Activated CD8-positive, alpha-beta memory T cell treated with anti-CD3 and anti-CD28 coated beads, Interleukin-2, amount 50 U/mL, for 1 hour (primary cell): Measurements from ENCODE around the gene FKBP1B.
"Not testable (repeated sequence)": the region's sequence is repeated elsewhere in the genome, so short reads cannot be mapped to it uniquely, and the experiment has no call there.

ENCODE experiments used
- DNase-seq: peaks from one replicate; pipeline ENCODE4 v3.0.0-alpha.2; 2020; ENCODE audit errors: extremely low read depth

Gene FKBP1B

DNA sequence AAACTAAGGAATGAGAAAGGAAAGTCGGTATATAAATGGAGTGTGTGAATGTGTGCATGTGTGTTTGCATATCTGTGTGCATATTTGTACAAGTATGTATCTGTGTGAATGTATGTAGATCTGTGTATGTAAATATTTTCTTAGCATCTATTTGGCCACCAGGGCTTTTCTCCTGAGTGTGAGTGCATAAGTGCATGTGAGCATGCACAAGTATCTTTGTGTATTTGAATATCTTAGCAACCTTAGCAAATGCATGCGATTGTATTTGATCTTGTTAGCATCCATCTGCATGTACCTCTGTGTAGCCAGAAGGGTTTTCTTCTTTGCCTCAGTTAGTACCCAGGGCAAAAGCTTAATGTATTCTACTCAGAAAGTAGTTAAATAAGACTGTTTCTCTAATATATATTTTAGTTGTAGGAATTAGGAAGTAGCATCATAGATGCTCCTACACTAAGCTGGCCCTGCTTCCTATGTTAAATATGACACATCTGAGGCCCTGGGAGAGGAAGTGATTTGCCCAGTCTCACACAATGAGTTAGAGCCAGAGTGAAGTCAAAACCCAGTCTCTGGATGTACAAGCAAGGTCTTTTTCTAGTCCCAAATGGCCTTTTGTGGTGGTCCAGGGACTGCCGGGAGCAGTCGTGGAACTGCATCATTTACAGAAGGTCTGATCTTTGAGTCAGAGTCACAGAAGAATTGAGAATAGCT lies 9.2 kb downstream of the FKBP1B start:
- DNase-seq, result no peak

DNA sequence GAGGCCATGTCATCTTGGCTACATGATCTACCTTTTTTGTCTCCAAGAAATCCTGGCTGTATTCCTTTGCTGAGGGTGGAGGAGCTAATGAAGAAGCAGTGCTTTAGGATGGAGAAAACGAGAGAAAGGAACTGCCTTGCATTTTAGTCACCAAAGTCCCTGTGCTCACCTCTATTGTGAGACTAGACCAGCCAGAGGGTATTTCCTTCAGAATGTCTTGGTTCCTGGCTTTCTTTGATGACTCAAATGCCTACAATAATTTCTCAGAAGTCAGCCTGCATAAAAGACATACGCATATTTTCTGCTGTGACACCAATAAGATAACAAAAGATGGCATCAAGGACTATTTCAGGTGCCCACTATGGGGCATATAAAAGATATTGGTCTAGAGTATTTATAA lies 15.8 kb downstream of the FKBP1B start:
- DNase-seq, result no peak

DNA sequence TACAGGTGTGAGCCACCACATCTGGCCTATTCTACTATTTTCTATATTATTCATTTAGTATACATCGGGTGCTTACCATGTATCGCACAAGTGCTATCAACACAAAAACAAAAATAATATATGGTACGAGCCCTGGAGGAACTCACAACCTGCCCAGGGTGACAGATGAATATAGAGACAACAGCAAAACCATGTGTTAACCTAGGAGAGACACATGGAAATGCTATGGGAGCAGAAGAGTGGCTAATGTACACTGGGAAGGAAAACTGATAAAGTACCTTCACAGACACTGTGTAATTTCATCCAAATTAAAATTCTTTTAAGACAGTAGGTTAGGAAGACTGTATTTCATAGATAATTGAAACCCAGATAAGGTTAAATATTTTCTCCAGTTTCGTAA lies 22.7 kb downstream of the FKBP1B start:
- no peak for DNase-seq

DNA sequence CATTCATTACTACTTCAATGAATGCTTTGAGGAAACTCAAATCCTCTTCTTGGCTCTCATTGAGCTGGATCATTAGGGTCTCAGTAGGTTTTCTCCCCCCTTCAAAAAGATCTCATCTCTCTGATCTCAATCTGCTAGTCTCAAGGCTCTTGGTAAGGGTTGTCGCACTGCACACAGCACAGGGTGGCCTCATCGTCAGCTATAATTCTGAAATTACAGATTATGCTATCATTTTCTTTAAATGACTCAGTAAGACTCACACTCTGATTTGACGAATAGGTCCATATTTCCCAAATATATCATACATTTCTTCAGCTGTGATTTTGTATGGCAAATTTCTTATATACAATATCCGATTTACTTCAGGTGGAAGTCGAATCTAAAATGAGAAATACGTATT lies 24.3 kb downstream of the FKBP1B start:
- no peak for DNase-seq

DNA sequence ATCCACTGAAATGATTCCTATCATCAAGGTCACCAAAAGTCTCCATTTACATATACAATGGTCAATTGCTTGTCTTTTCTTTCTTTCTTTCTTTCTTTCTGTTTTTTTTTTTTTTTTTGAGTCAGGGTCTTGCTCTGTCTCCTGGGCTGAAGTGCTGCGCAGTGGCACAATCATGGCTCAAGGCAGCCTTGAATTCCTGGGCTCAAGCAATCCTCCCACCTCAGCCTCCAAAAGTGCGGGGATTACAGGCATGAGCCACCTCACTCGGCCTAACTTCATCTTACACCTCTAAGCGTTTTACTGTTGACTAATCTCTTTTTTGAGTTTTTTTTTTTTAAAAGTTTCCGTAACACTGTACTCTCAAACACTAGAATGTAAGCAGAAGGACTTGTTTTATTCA lies 25.7 kb downstream of the FKBP1B start:
- DNase-seq, result no peak

DNA sequence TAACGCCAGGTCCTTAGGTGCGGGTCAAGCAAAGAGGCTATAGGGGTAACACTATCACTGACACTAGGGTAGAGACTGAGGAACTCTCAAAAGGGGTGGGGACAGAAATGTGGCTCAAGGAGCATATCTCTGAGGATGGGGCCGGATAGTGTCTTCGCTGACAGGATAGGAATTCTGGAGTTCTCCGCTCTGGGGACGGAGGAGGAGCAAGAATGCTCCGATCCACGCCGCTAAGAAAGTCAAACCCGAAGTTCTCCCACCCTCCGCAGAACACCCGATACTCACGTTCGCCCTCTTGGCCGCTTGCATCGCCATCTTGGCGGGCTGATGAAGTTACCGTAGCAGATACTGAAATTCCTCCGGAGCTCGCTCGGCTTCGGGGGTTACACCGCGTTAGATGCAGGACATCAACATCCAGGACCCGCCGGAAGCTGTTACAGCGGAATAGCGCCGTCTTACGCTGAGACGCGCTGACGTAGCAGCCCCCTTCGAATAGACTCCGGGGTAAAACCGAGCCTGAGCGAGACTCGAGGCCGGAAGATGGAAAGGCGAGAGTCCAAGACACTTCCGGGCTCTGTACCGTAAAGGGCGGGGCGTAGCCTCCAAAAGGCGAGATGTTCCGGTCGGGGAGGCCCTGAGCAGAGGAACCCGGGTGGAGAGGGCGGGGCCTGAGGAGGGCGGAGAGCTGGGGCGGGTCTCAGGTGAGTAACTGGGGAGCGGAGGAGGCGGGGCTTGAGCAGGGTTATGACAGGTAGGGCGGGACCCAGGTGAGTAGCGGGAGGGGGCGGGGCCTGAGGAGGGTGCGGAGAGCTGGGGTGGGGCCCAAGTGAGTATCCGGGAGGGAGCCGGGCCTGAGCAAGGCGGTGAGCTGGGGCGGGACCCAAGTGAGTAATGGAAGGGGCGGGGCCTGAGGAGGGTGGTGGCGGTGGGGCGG lies 26.6 kb downstream of the FKBP1B start, which contains the start of gene SF3B6:
TSS of gene SF3B6 (minus strand) at position 412 of the 934 bp plus-strand sequence. CDS start at position 315, 97 bp downstream.
- DNase-seq, result peak; percentile 99

DNA sequence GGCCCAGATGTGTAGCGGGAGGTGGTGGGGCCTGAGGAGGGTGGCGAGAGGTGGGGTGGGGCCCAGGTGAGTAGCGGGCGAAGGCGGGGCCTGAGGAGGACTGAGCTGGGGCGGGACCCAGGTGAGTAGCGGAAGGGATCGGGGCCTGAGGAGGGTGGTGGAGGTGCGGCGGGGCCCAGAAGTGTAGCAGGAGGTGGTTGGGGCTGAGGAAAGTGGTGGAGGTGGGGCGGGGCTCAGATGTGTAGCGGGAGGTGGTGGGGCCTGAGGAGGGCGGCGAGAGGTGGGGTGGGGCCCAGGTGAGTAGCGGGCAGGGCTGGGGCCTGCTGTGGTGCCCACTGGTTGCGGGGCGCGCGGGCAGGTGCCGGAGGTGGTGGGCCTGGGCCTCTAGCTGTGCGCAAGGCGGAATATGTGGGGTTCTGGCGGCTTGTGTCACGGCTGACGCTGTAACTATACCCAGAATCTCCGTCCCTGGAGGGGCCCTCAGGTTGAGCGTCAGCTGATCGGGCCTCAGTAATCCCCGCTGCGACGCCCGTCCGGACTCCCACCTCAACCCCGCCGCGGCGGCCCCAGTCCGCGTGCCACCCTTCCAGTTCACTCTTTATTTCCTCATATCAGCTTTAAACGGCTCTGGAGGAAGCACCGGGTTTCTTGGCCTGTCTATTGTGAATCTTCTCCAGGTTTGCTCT lies 27.5 kb downstream of the FKBP1B start:
- DNase-seq, result no peak

DNA sequence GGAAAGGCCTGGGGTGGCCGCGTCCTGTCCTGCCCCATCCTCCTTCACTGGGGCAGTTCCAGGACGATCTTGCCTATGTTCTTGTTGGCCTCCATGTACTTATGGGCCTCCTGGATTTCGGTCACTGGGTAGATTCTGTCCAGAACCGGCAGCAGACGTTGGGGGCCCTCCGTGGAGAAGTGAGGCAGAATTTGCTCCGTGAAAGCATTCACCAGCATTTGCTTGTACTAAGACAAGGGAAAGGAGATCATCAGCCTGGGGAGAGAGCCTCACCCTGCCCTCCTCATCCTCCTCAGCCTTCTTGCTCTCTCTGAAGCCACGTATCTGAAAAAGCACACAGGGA lies 28.0 kb downstream of the FKBP1B start:
- no peak for DNase-seq

DNA sequence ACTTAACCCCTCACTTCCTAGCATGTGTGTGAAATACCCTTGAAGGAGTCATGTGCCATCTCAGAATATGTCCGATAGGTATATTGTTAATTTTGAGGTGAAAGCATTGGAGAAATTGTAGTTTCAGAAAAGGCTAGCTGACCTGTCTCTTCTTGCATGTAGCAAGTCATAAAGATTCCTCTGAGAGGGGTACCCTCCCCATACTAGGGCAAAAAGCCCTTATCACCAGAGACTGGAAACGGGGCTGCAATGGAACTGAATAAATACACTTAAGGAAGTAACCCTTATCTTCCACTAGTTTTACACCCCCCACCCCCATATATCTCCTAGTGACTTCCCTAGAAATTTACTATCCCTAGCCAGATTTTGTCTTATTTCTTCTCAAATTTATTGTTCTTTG lies 28.3 kb downstream of the FKBP1B start:
- DNase-seq, result no peak

DNA sequence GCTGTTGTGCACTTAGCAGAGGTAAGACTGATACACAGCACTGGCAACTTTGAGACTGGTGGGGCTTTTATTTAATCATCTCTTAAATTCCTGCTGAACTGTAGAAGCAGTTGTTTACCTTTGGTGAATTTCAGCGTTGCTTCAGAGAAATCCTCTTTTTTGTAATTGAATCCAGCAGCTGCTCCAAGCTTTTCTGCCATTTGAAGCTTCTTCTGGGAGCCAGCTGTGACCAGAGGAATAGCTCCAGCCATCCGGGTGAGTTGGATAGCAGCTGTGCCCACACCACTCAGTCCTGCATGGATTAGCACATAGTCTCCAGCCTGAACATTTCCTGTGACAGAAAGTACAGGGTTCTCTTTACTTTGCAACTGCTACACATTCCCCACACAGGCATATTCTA lies 31.2 kb downstream of the FKBP1B start:
- DNase-seq, result no peak

DNA sequence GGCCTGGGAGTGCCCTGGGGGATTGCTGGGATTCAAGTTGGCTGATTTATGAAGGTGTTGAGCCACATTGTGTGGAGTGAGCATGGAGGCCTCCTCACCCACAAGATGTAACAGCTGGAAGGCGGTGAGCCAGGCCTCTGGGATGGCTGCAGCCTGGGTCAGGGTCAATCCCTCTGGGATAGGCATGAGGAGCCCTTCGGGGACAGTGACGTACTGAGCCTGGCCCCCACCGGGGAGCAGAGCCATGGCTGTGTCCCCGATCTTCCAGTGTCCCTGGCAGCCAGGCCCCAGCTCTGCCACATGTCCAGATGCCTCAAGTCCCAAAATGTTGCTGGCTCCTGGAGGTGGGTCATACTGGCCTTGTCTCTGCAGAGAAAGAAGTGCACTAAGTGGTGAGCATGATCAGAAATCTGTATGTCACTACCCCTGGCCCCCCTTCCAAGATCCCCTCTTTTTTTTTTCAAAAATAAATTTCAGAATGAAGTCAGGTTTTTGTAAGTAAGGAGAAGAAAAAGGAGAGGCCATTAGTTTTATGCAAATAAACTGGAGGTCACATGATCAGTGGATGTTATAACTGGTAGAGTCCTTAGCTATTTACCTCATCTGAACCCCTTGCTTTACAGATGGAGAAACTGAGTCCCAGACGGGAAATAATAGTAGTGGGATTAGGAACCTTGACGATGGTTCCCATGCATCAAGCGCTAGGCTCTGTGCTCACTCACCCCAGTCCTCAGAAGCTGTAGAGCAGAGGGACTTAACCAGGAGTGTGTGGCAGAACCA lies 33.4 kb downstream of the FKBP1B start:
- no peak for DNase-seq

DNA sequence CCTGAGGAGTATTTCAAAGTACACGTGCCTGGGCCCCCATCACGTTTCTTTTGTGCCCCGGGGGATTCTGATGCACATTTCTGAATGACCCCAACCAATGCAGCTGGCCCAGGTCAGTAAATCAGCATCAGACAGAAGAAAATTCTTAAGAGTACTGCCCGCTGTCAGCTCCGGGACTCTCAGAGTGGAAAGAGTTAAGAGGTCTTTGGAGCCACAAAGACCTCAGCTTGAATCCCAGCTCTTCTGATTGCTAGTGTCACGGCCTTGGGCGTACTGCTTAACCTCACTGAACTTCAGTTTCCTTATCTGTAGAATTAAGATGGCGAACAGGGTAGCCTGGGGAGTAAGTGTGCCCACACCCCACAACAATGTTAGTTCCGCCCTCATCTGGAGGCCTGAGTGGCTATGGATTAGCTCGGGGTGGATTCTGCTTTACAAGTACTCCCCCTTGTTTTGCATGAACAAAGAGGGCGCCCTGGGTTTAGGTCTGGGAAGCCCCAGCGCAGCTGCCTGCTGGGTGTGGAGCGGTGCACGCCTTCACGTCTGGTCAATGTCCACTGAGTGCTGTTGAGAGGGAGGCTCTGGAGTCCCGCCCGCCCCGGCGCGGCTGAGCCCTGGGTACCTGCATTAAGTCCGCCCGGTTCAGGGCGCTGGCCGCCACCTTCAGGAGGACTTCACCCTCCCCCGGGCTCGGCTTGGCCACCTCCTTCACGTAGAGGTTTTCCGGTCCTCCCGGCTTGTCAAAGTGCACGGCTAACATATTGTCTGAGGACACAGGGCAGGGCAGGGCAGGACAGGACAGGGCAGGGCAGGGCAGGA lies 34.2 kb downstream of the FKBP1B start:
- no peak for DNase-seq

DNA sequence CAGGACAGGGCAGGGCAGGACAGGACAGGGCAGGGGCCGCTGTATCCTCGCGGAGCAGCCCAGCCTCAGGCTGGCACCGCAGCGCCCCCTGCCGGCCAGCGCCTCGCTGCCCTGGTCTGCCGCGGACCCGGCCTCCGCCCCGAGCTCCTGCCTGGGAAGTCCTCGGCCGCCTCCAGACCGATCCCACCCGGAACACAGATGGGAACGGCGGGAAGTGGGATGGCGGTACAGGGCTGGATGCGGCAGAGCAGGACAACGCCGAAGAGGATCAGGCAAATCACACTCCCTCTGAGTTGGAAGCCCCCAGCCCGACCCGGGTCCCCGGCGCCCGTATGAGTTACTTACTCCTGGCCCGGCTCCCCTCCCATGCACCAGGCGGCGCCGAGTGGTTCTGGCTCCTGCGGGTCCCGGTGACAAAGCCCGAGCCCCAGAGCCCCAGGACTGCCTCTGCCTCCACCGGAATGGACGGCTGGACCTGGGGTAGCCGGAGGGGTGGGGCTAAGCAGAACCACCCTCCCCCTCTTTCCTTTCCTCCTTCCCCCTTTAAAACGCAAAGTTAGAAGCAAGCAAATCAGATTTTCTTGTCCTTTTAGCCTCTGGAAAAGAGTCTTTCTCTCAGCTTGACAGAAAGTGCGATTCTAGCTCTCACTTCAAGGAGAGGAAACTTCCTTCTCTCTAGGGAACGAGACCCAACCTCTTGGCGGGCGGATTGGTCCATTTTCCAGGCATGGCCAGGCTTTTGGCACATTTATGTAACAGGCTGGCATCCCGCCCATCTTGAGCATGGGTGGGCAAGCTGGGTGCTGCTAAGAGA lies 35.1 kb downstream of the FKBP1B start, which contains the start of gene TP53I3:
TSS of gene TP53I3 (minus strand) at position 449 of the 814 bp plus-strand sequence. CDS start 508 bp downstream, outside the sequence.
- DNase-seq, result no peak

DNA sequence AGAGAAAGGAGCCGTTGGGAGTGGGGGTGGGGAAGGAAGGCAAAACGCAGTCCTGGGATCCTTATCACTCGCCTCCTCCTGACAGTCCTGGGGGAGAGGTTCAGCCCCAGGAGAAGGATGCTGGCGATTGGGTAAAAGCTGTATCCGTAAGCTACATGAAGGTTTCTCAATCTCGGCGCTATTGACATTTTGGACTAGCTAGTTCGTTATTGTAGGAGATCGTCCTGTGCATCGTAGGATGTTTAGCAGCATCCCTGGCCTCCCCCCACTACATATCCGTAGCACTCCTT lies 35.6 kb downstream of the FKBP1B start:
- no peak for DNase-seq

DNA sequence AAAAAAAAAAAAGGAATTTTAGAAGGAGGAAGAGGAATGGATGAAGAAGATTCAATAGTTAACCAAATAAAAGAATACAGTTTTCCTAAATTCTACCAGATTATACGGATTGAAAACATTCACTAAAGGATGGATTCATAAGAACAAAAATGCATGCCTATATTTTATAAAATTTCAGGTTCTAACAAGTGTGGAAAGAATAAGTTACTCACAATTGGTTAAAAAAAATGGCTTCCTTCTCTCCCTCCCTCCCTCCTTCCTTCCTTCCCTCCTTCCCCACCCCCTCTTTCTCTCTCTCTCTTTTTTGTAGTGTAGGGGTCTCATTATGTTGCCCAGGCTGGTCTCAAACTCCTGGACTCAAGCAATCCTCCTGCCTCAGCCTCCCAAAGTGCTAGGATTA lies 36.7 kb downstream of the FKBP1B start:
- no peak for DNase-seq

DNA sequence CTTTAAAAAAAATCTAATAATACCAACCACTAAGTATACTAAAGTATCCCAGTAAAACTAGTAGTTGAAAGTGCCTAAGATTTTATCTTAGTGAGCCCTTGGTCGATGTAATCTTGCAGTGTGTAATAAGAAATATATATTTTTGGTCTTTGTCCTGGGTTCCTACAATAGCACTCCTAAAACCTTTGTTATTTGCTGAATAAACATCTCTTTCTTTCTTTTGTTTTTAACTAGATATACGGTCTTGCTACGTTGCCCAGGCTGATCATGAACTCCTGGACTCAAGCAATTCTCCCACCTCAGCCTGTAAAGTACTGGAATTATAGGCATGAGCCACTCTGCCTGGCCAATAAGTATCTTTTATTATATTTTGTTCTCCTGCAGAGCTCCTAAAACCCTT lies 37.5 kb downstream of the FKBP1B start:
- DNase-seq, result no peak

DNA sequence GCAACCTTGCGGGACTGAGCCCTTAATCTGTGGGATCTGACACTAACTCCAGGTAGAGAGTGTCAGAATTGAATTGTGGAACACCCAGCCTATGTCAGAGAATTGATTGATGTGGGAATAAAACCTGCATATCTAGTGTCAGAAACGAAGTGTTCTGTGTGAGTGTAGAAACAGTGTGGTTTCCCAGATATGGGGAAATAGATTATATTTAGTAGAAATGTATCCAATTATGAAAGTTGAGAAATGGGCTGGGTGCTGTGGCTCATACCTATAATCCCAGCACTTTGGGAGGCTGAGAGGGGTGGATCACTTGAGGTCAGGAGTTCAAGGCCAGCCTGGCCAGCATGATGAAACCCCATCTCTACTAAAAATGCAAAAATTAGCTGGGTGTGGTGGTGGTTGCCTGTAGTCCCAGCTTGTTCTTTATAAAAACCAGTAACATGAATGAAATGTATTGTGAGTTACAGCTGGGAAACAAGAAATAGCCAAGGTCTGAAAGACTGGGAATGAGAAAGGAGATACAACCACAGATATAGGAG lies 39.3 kb downstream of the FKBP1B start:
- DNase-seq, result no peak

DNA sequence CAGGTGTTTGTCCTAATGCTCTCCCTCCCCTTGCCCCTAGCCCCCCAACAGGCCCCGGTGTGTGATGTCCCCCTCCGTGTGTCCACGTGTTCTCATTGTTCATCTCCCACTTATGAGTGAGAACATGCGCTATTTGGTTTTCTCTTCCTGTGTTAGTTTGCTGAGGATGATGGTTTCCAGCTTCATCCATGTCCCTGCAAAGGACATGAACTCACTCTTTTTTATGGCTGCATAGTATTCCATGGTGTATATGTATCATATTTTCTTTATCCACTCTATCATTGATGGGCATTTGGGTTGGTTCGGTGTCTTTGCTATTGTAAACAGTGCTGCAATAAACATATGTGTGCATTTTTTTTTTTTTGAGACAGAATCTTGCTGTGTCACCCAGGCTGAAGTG lies 43.7 kb downstream of the FKBP1B start:
- DNase-seq, result not testable (repeated sequence)

DNA sequence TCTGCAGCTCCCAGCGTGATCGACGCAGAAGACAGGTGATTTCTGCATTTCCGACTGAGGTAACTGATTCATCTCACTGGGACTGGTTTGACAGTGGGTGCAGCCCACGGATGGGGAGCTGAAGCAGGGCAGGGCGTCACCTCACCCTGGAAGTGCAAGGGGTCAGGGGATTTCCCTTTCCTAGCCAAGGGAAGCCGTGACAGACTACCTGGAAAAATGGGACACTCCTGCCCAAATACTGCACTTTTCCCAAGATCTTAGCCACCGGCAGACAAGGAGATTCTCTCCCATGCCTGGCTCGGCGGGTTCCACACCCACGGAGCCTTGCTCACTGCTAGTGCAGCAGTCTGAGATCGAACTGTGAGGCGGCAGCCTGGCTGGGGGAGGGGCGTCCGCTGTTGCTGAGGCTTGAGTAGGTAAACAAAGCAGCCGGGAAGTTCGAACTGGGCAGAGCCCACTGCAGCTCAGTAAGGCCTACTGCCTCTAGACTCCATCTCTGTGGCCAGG lies 45.7 kb downstream of the FKBP1B start:
- DNase-seq, result not testable (repeated sequence)

DNA sequence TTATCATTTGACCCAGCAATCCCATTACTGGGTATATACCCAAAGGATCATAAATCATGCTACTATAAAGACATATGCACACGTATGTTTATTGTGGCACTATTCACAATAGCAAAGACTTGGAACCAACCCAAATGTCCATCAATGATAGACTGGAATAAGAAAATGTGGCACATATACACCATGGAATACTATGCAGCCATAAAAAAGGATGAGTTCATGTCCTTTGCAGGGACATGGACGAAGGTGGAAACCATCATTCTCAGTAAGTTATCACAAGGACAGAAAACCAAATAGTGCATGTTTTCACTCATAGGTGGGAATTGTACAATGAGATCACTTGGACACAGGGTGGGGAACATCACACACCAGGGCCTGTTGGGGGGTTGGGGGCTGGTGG lies 51.2 kb downstream of the FKBP1B start:
- not testable (repeated sequence) for DNase-seq
